GM23338 (cell line): ENCODE measurements around the gene SPC24. TPM values are rescaled to one million over a fixed set of nuclear protein-coding genes. Genes with fewer than 3 reads are reported as not detected.

Source experiments
- ATAC-seq: fragments of 200-7000 bp; cut with Tn5 transposase; 3 replicates; pipeline ENCODE4 v1.9.1; 2020
- DNase-seq: peaks from one replicate; pipeline ENCODE4 v3.0.0-alpha.2; 2015; ENCODE audit warnings: low spot score
- H2AFZ ChIP-seq: fragments of 200-600 bp; sonication (generic); 2 replicates; pipeline ENCODE4 v1.8.0; 2016; ENCODE audit warnings: antibody characterized with exemption, mild to moderate bottlenecking, moderate library complexity
- H3F3A ChIP-seq: fragments of 200-600 bp; sonication (generic); replicated peaks from 2 replicates; pipeline ENCODE4 v1.8.0; 2017; ENCODE audit warnings: antibody characterized with exemption, mixed run types, low read depth
- H3K27ac ChIP-seq: fragments of 200-600 bp; sonication (generic); 2 replicates; pipeline ENCODE4 v1.6.1; 2016; ENCODE audit warnings: low read depth
- H3K27me3 ChIP-seq: fragments of 200-600 bp; sonication (generic); 2 replicates; pipeline ENCODE4 v1.8.0; 2016; ENCODE audit warnings: mild to moderate bottlenecking, mixed run types, moderate library complexity; ENCODE audit not compliant: insufficient read depth
- H3K36me3 ChIP-seq: fragments of 200-600 bp; sonication (generic); 2 replicates; pipeline ENCODE4 v1.8.0; 2016; ENCODE audit warnings: mild to moderate bottlenecking; ENCODE audit not compliant: insufficient read depth
- H3K4me1 ChIP-seq: fragments of 200-600 bp; sonication (generic); 2 replicates; pipeline ENCODE4 v1.8.0; 2016; ENCODE audit warnings: mild to moderate bottlenecking, moderate library complexity; ENCODE audit not compliant: insufficient read depth
- H3K4me2 ChIP-seq: fragments of 200-600 bp; sonication (generic); 2 replicates; pipeline ENCODE4 v1.7.1; 2017; ENCODE audit warnings: mixed run types
- H3K4me3 ChIP-seq: fragments of 200-600 bp; sonication (generic); 2 replicates; pipeline ENCODE4 v1.6.1; 2016; ENCODE audit warnings: mixed run types
- H3K79me2 ChIP-seq: fragments of 200-600 bp; sonication (generic); replicated peaks from 2 replicates; pipeline ENCODE4 v1.8.0; 2017; ENCODE audit warnings: mild to moderate bottlenecking; ENCODE audit not compliant: insufficient read depth
- H3K9me2 ChIP-seq: fragments of 200-600 bp; sonication (generic); 2 replicates; pipeline ENCODE4 v1.8.0; 2017; ENCODE audit not compliant: insufficient read depth
- H4K20me1 ChIP-seq: fragments of 200-600 bp; sonication (generic); replicated peaks from 2 replicates; pipeline ENCODE4 v1.8.0; 2017; ENCODE audit warnings: mild to moderate bottlenecking; ENCODE audit not compliant: insufficient read depth
- H3K27ac Mint-ChIP-seq: 2 replicates; pipeline ENCODE4 v1.8.0; 2020; ENCODE audit warnings: inconsistent platforms, mild to moderate bottlenecking, moderate library complexity, mixed read lengths
- H3K27me3 Mint-ChIP-seq: 3 replicates; pipeline ENCODE4 v1.8.0; 2022; ENCODE audit warnings: low read depth, mild to moderate bottlenecking, moderate library complexity, mixed read lengths, inconsistent platforms; ENCODE audit not compliant: insufficient read depth, poor library complexity
- H3K36me3 Mint-ChIP-seq: 3 replicates; pipeline ENCODE4 v1.8.0; 2021; ENCODE audit warnings: low read depth, mild to moderate bottlenecking, inconsistent platforms, moderate library complexity, mixed read lengths
- H3K4me1 Mint-ChIP-seq: 3 replicates; pipeline ENCODE4 v1.8.0; 2020; ENCODE audit warnings: mild to moderate bottlenecking, inconsistent platforms, mixed read lengths
- H3K4me3 Mint-ChIP-seq: 3 replicates; pipeline ENCODE4 v1.8.0; 2021; ENCODE audit warnings: moderate library complexity, mild to moderate bottlenecking, inconsistent platforms, mixed read lengths
- H3K9me3 Mint-ChIP-seq: 3 replicates; pipeline ENCODE4 v1.8.0; 2020; ENCODE audit warnings: moderate library complexity, mild to moderate bottlenecking, inconsistent platforms, mixed read lengths
- CREB1 ChIP-seq: fragments of 250-450 bp; sonication (Bioruptor Pico); IDR thresholded peaks from 2 replicates; pipeline ENCODE4 v1.5.0; 2020; ENCODE audit warnings: low read depth, mild to moderate bottlenecking, moderate library complexity
- CTCF ChIP-seq, 2 experiments: fragments of 200-600 bp in 1 of 2; sonication (generic) in 1 of 2; conservative IDR thresholded peaks; 2 replicates each; pipeline versions ENCODE4 v1.5.1 to v1.6.1; 2016 to 2017; ENCODE audit warnings: antibody characterized with exemption in 2 of 2, low read depth in 2 of 2, mild to moderate bottlenecking in 2 of 2, moderate library complexity in 1 of 2
- ETS1 ChIP-seq: IDR thresholded peaks from 2 replicates; pipeline ENCODE4 v1.6.1; 2016; ENCODE audit warnings: antibody characterized with exemption
- EZH2 ChIP-seq: fragments of 200-600 bp; sonication (generic); IDR thresholded peaks from one replicate; pipeline ENCODE4 v1.8.0; 2017; ENCODE audit warnings: antibody characterized with exemption, mild to moderate bottlenecking, low read depth; ENCODE audit not compliant: unreplicated experiment
- EZH2phosphoT487 ChIP-seq: fragments of 200-600 bp; sonication (generic); IDR thresholded peaks from one replicate; pipeline ENCODE4 v1.8.1; 2018; ENCODE audit warnings: antibody characterized with exemption; ENCODE audit not compliant: unreplicated experiment
- JUNB ChIP-seq: IDR thresholded peaks from one replicate; pipeline ENCODE4 v1.6.1; 2016; ENCODE audit warnings: antibody characterized with exemption; ENCODE audit not compliant: unreplicated experiment
- NANOG ChIP-seq: IDR thresholded peaks from 2 replicates; pipeline ENCODE4 v1.6.1; 2016; ENCODE audit warnings: antibody characterized with exemption, borderline replicate concordance
- POLR2AphosphoS5 ChIP-seq: IDR thresholded peaks from 2 replicates; pipeline ENCODE4 v1.6.1; 2016; ENCODE audit warnings: antibody characterized with exemption, low read depth
- REST ChIP-seq: IDR thresholded peaks from one replicate; pipeline ENCODE4 v1.6.1; 2018; ENCODE audit warnings: antibody characterized with exemption; ENCODE audit not compliant: unreplicated experiment
- STAT1 ChIP-seq: IDR thresholded peaks from one replicate; pipeline ENCODE4 v1.6.1; 2016; ENCODE audit warnings: antibody characterized with exemption; ENCODE audit not compliant: unreplicated experiment
- ZNF114 ChIP-seq: fragments of 250-450 bp; sonication (Bioruptor Pico); IDR thresholded peaks from 2 replicates; pipeline ENCODE4 v1.5.0; 2020; ENCODE audit warnings: mild to moderate bottlenecking, moderate library complexity
- ZNF331 ChIP-seq: fragments of 250-450 bp; sonication (Bioruptor Pico); IDR thresholded peaks from 2 replicates; pipeline ENCODE4 v1.5.0; 2020; ENCODE audit warnings: low read depth, mild to moderate bottlenecking, moderate library complexity
- ZNF462 ChIP-seq: fragments of 250-450 bp; sonication (Bioruptor Pico); IDR thresholded peaks from 2 replicates; pipeline ENCODE4 v1.5.0; 2020; ENCODE audit warnings: mild to moderate bottlenecking, moderate library complexity
- polyA plus RNA-seq: library from polyadenylated mRNA; unstranded; fragments of >200 nt; fragmentation: Nextera tagmentation; extraction: Ambion mirVana; gene quantifications from 2 replicates; pipeline ENCODE4 v1.2.1, GENCODE V29; 2016
- total RNA-seq: library from RNA; depleted of rRNA; stranded (reverse); fragments of >200 nt; shearing (Covaris generic); gene quantifications from 2 replicates; pipeline ENCODE4 v1.2.3, GENCODE V29; 2014

The SPC24 gene
- total and polyA plus RNA-seq, 2 experiments from 2014 or later, result 38.7 to 40.6 TPM

GRCh38 chr19:11194173-11194572 is 38.6 kb upstream of the SPC24 start:
- Histone ChIP-seq H3K4me1 (peaks cover 8% of the 10 kb centered on the region; the same call in 1 of the 2 replicates), H3K36me3 (no peaks in the 10 kb centered on the region; the same call in 1 of the 2 replicates), H3F3A (peaks cover 24% of the 10 kb centered on the region), H3K9me2 (no peaks in the 10 kb centered on the region), H3K79me2 (no peaks in the 10 kb centered on the region), H4K20me1 (no peaks in the 10 kb centered on the region), H3K27ac (no peak overlapping the region), H3K4me2 (no peak overlapping the region), H3K27me3 (no peaks in the 10 kb centered on the region), H2AFZ (no peak overlapping the region), H3K4me3 (no peak overlapping the region)
- Mint-ChIP-seq H3K4me1 (peaks cover 4% of the 10 kb centered on the region), H3K36me3 (peaks cover 21% of the 10 kb centered on the region), H3K27ac (no peak overlapping the region), H3K4me3 (no peak overlapping the region), H3K27me3 (peaks cover 6% of the 10 kb centered on the region), H3K9me3 (no peaks in the 10 kb centered on the region)
- no peak for TF ChIP-seq STAT1
- no peak for TF ChIP-seq EZH2
- TF ChIP-seq ZNF114 (CRISPR knock-in tag), result no peak
- TF ChIP-seq CTCF (conservative IDR thresholded peaks at IDR 0.05; ENCODE audit: low read depth in 2 of 2), result no peak
- TF ChIP-seq REST, result no peak
- no peak for TF ChIP-seq CREB1 (CRISPR knock-in tag)
- TF ChIP-seq NANOG, result no peak
- no peak for TF ChIP-seq ETS1
- no peak for TF ChIP-seq POLR2AphosphoS5
- TF ChIP-seq ZNF331 (CRISPR knock-in tag), result no peak
- TF ChIP-seq ZNF462, result no peak
- TF ChIP-seq JUNB, result no peak
- TF ChIP-seq EZH2phosphoT487, result no peak
- no peak for ATAC-seq
- DNase-seq, result no peak
